Activated CD4-positive, alpha-beta T cell treated with anti-CD3 and anti-CD28 coated beads, Interleukin-10, Interleukin-2, amounts not matched to agents 100 ng/mL and 50 ng/mL, durations not matched to agents 16 hours and 8 hours (primary cell): ENCODE data around the gene BSND.
A peak's percentile ranks its signal among the peaks of the same experiment; 100 is the strongest.
"Not testable (repeated sequence)": the region's sequence is repeated elsewhere in the genome, so short reads cannot be mapped to it uniquely, and the experiment has no call there.

Experiments
- DNase-seq: peaks from one replicate; pipeline ENCODE4 v3.0.0-alpha.2; 2020

BSND gene

GRCh38 chr1:54998677-54999076 is at the start of gene BSND:
TSS of gene BSND (plus strand) at chr1:54998933. CDS start at chr1:54999187, 254 bp downstream.
- no peak for DNase-seq

- peak; percentile 20 for DNase-seq
Measured at GRCh38 chr1:54949053-54949452, 49.7 kb upstream of the BSND start.

- no peak for DNase-seq
Measured at GRCh38 chr1:54950006-54950368, 48.7 kb upstream of the BSND start.

- peak; percentile 65 for DNase-seq
Measured at GRCh38 chr1:54950369-54951163, 48.2 kb upstream of the BSND start.

- DNase-seq: no peak
Measured at GRCh38 chr1:54951810-54952226, 46.9 kb upstream of the BSND start.

- DNase-seq: no peak
Measured at GRCh38 chr1:54952950-54953718, 45.6 kb upstream of the BSND start.

GRCh38 chr1:54953846-54954245 is 44.9 kb upstream of the BSND start:
- no peak for DNase-seq

- no peak for DNase-seq
Measured at GRCh38 chr1:54955359-54955758, 43.4 kb upstream of the BSND start.

- no peak for DNase-seq
Measured at GRCh38 chr1:54956726-54957125, 42.0 kb upstream of the BSND start.

GRCh38 chr1:54959241-54959640 is 39.5 kb upstream of the BSND start:
- no peak for DNase-seq

GRCh38 chr1:54962612-54963395 is 35.9 kb upstream of the BSND start:
- peak; percentile 44 for DNase-seq

- not testable (repeated sequence) for DNase-seq
Measured at GRCh38 chr1:54963829-54964228, 34.9 kb upstream of the BSND start.

GRCh38 chr1:54965624-54966340 is 33.0 kb upstream of the BSND start:
- DNase-seq: peak; percentile 43

GRCh38 chr1:54967372-54967771 is 31.4 kb upstream of the BSND start:
- no peak for DNase-seq

- no peak for DNase-seq
Measured at GRCh38 chr1:54968551-54968950, 30.2 kb upstream of the BSND start.

- no peak for DNase-seq
Measured at GRCh38 chr1:54969879-54970278, 28.9 kb upstream of the BSND start.

GRCh38 chr1:54970901-54971300 is 27.8 kb upstream of the BSND start:
- DNase-seq: no peak

GRCh38 chr1:54971317-54971791 is 27.4 kb upstream of the BSND start:
- peak; percentile 50 for DNase-seq

- DNase-seq: no peak
Measured at GRCh38 chr1:54972436-54972835, 26.3 kb upstream of the BSND start.

- DNase-seq: no peak
Measured at GRCh38 chr1:54973205-54973921, 25.4 kb upstream of the BSND start.

- no peak for DNase-seq
Measured at GRCh38 chr1:54975356-54976108, 23.2 kb upstream of the BSND start.
